GM12801 (cell line): Measurements from ENCODE around the gene TFF3.

Experiments
- TF ChIP-seq, protein P1 (sequence below): IDR thresholded peaks from one replicate; pipeline ENCODE4 v1.5.1; 2011; ENCODE audit warnings: control low read depth; ENCODE audit not compliant: insufficient read length; ENCODE audit errors: extremely low read depth

The TFF3 gene

GRCh38 chr21:42306366-42307035 lies 8.7 kb downstream of the TFF3 start:
- TF ChIP-seq, protein P1, sequence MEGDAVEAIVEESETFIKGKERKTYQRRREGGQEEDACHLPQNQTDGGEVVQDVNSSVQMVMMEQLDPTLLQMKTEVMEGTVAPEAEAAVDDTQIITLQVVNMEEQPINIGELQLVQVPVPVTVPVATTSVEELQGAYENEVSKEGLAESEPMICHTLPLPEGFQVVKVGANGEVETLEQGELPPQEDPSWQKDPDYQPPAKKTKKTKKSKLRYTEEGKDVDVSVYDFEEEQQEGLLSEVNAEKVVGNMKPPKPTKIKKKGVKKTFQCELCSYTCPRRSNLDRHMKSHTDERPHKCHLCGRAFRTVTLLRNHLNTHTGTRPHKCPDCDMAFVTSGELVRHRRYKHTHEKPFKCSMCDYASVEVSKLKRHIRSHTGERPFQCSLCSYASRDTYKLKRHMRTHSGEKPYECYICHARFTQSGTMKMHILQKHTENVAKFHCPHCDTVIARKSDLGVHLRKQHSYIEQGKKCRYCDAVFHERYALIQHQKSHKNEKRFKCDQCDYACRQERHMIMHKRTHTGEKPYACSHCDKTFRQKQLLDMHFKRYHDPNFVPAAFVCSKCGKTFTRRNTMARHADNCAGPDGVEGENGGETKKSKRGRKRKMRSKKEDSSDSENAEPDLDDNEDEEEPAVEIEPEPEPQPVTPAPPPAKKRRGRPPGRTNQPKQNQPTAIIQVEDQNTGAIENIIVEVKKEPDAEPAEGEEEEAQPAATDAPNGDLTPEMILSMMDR = no peak

- TF ChIP-seq, protein P1 = no peak
These were observed 9.5 kb downstream of the TFF3 start for GRCh38 chr21:42305707-42306147.

DNA sequence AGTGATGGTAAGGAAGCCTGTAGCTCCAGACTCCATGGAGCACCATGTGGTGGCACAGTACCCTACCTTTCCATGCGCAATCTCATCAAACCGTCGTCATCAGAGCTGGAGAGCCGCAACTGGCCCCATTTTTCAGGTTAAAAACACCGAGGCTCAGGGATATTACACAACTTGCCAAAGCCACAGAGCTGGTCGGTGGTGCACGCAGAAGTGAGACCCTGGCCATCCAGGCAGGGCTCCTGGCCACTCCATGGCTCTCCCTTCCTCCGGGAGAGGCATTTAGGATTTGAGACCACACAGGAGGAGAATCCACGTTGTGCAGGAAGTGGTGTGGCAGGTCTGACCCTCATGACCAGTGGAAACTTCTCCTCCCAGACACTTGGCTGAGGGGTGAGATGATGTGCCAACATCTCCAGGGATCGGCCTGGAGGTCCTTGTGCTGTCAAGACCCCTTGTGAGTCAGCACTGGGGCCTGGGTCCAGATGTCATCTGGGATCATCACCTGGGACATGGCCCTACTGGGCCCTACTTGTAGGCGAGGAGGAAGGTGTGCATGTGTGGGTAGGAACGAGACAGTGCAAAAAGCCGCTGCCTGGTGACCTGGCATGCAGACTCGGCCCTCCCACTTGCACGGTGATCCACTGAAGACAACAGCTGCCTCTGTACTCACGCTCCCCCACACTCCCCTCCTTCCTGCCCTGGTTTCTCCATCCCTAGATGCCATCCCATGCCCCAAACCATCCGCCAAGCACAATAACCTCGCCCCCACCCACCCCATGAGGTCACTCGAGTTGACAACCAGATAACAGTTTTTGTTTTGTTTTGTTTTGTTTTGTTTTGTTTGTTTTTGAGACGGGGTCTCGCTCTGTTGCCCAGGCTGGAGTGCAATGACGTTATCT lies 10.4 kb downstream of the TFF3 start:
- TF ChIP-seq, protein P1 = no peak

GRCh38 chr21:42303443-42303842 lies 11.8 kb downstream of the TFF3 start:
- TF ChIP-seq, protein P1 = no peak

GRCh38 chr21:42302794-42303193 lies 12.4 kb downstream of the TFF3 start:
- TF ChIP-seq, protein P1 = no peak

GRCh38 chr21:42302076-42302650 lies 13.0 kb downstream of the TFF3 start:
- TF ChIP-seq, protein P1 = no peak

DNA sequence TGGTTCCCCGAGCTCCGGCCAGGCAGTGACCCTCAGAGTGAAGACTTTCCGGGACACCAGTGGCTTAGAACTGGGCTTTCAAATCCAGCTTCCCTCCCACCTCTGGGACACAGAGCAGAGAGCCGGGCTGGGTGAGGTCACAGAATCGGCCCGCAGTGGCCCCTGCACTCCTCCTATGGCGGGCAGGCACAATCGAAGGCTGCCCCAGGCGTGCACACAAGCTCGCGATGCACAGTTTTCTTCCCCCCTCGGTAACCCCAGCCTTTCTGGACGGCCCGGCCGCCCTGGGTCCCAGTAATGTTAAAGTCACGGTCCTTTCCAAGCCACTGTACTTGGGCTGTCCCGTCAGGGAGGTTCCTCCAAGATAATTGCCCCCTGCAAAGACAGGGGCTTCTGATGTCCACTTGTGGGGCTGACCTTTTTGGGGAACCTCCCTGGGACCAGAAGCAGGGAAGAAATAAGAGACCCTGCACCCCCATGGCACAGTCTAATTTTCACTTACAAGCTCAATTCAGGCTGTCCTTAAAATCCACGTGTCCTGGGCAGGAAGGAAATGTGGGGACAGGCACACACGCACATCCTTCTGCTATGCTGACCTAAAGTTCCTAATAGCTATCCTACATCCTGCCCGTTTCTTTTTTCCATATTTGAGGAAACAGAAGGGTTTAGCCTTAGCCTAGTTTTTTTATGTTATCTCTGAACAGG lies 13.7 kb downstream of the TFF3 start:
- TF ChIP-seq, protein P1 = no peak
